GM23248 (cell line): ENCODE data around the gene DEFB129. TPM values are rescaled to one million over a fixed set of nuclear protein-coding genes. Genes with fewer than 3 reads are reported as not detected.
A peak's percentile ranks its signal among the peaks of the same experiment; 100 is the strongest.

Experiments used
- DNase-seq: peaks from one replicate; pipeline ENCODE4 v3.0.0-alpha.2; 2015
- H2AFZ ChIP-seq: fragments of 200-600 bp; sonication (generic); 2 replicates; pipeline ENCODE4 v1.6.1; 2016; ENCODE audit warnings: antibody characterized with exemption
- H3F3A ChIP-seq: fragments of 200-600 bp; sonication (generic); 2 replicates; pipeline ENCODE4 v1.6.1; 2016; ENCODE audit warnings: mild to moderate bottlenecking, antibody characterized with exemption, mixed run types; ENCODE audit not compliant: insufficient read depth
- H3K27ac ChIP-seq: fragments of 200-600 bp; sonication (generic); 2 replicates; pipeline ENCODE4 v1.5.1; 2016; ENCODE audit warnings: mild to moderate bottlenecking
- H3K27me3 ChIP-seq: fragments of 200-600 bp; sonication (generic); replicated peaks from 2 replicates; pipeline ENCODE4 v1.6.1; 2016; ENCODE audit warnings: mild to moderate bottlenecking; ENCODE audit not compliant: insufficient read depth
- H3K36me3 ChIP-seq: fragments of 200-600 bp; sonication (generic); 2 replicates; pipeline ENCODE4 v1.6.1; 2016; ENCODE audit warnings: low read depth, mild to moderate bottlenecking
- H3K4me1 ChIP-seq: fragments of 200-600 bp; sonication (generic); 2 replicates; pipeline ENCODE4 v1.6.1; 2016; ENCODE audit warnings: mild to moderate bottlenecking; ENCODE audit not compliant: insufficient read depth
- H3K4me2 ChIP-seq: fragments of 200-600 bp; sonication (generic); one replicate; pipeline ENCODE4 v1.6.1; 2016; ENCODE audit warnings: mild to moderate bottlenecking; ENCODE audit not compliant: unreplicated experiment
- H3K4me3 ChIP-seq: fragments of 200-600 bp; sonication (generic); 2 replicates; pipeline ENCODE4 v1.5.1; 2016; ENCODE audit warnings: mild to moderate bottlenecking
- H3K79me2 ChIP-seq: fragments of 200-600 bp; sonication (generic); 2 replicates; pipeline ENCODE4 v1.6.1; 2016; ENCODE audit warnings: mild to moderate bottlenecking; ENCODE audit not compliant: insufficient read depth
- H3K9ac ChIP-seq: fragments of 200-600 bp; sonication (generic); 2 replicates; pipeline ENCODE4 v1.6.1; 2016; ENCODE audit warnings: mild to moderate bottlenecking
- H3K9me2 ChIP-seq: fragments of 200-600 bp; sonication (generic); 2 replicates; pipeline ENCODE4 v1.6.1; 2016; ENCODE audit warnings: mixed run types, mild to moderate bottlenecking, moderate library complexity; ENCODE audit not compliant: insufficient read depth
- H3K9me3 ChIP-seq: fragments of 200-600 bp; sonication (generic); one replicate; pipeline ENCODE4 v1.6.1; 2017; ENCODE audit warnings: low read depth
- H4K20me1 ChIP-seq: fragments of 200-600 bp; sonication (generic); 2 replicates; pipeline ENCODE4 v1.6.0; 2016; ENCODE audit not compliant: insufficient read depth
- EZH2 ChIP-seq: fragments of 200-600 bp; sonication (generic); IDR thresholded peaks from 2 replicates; pipeline ENCODE4 v1.6.1; 2018; ENCODE audit warnings: antibody characterized with exemption, mild to moderate bottlenecking; ENCODE audit not compliant: insufficient read depth, poor library complexity, severe bottlenecking
- EZH2phosphoT487 ChIP-seq: fragments of 200-600 bp; sonication (generic); IDR thresholded peaks from 2 replicates; pipeline ENCODE4 v1.6.1; 2018; ENCODE audit warnings: antibody characterized with exemption, moderate library complexity, mild to moderate bottlenecking, low read depth; ENCODE audit not compliant: insufficient read depth
- WGBS, 2 experiments: methylation state at CpG; one replicate each; pipeline ENCODE4 v1.1.6; 2015 to 2017; ENCODE audit warnings: low lambda C conversion rate in 2 of 2, low coverage in 1 of 2; ENCODE audit errors: missing lambda C conversion rate in 2 of 2; 5-methylcytosine and 5-hydroxymethylcytosine counted together
- in situ Hi-C: fragments of 300-500 bp; cut with MboI; formaldehyde crosslinking; loops from 2 replicates; pipeline ENCODE4 v1.15.0; 2020
- polyA plus RNA-seq: library from polyadenylated mRNA; unstranded; fragments of >200 nt; fragmentation: Nextera tagmentation; extraction: Ambion mirVana; gene quantifications from 2 replicates; pipeline ENCODE4 v1.2.1, GENCODE V29; 2016
- total RNA-seq: library from RNA; depleted of rRNA; stranded (reverse); fragments of >200 nt; shearing (Covaris generic); gene quantifications from 2 replicates; pipeline ENCODE4 v1.2.3, GENCODE V29; 2014

Gene DEFB129
- total and polyA plus RNA-seq, 2 experiments from 2014 or later = not detected

GRCh38 chr20:257419-257818 is 30.4 kb downstream of the DEFB129 start, which contains the start of gene DEFB132:
Gene DEFB132, plus strand, starts transcription at chr20:257724. Its CDS starts 55 bp downstream, at chr20:257779.
- no peak for DNase-seq
- no peaks in the 10 kb centered on the region for H3F3A ChIP-seq
- TF ChIP-seq EZH2 (no peak), EZH2phosphoT487 (no peak)
- H3K4me2 ChIP-seq = no peak within 1 kb of the TSS
- no peaks in the 10 kb centered on the region for H3K36me3 ChIP-seq
- H3K27ac ChIP-seq = no peak within 1 kb of the TSS
- H3K9me2 ChIP-seq = no peaks in the 10 kb centered on the region
- no peak within 1 kb of the TSS for H3K9ac ChIP-seq
- H2AFZ ChIP-seq = no peak within 1 kb of the TSS
- no peak within 1 kb of the TSS for H3K4me3 ChIP-seq
- no peaks in the 10 kb centered on the region for H3K9me3 ChIP-seq
- WGBS, 2 experiments = 36 to 50% methylated on average over 7 of the region's 7 CpGs
- H4K20me1 ChIP-seq = no peaks in the 10 kb centered on the region
- in situ Hi-C loops = no loop called here
- H3K79me2 ChIP-seq = no peaks in the 10 kb centered on the region
- no peaks in the 10 kb centered on the region for H3K4me1 ChIP-seq
- peaks cover 20% of the 10 kb centered on the region for H3K27me3 ChIP-seq

DNA sequence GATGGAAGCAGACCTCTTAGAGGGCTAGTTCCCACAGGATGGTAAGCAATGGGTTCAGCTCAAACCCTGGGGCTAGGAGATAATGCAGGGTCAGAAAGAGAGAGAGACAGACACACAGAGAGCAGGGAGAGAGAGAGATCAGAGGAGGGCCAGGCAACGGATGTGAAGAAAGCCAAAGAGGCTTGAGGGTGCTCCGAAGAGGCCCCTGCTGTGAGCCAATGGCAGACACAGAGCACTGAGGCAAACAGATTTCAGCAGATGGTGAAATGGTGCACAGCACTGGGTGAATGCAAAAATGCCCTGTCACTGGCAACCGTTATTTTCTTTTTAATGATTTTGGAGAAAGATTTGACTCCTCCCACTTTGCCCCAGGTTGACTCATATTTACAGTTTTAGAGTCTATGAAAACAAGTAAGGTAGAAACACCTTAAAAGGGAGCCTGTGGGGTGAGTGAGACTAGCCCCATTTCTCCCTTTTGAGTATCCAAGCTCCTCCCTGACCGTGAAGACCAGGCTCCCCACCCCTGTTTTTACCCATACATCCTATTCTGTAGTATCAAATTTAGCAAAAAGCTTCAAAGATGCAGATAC is 31.3 kb downstream of the DEFB129 start:
- H3K4me1 ChIP-seq = no peaks in the 10 kb centered on the region
- H3K4me2 ChIP-seq = no peak overlapping the region
- no peak overlapping the region for H3K27ac ChIP-seq
- H3K9me2 ChIP-seq = no peaks in the 10 kb centered on the region
- WGBS, 2 experiments = 12 to 18% methylated on average over 4 of the region's 4 CpGs
- in situ Hi-C loops = no loop called here
- H3K9ac ChIP-seq = no peak overlapping the region
- H3K79me2 ChIP-seq = no peaks in the 10 kb centered on the region
- no peaks in the 10 kb centered on the region for H3F3A ChIP-seq
- no peak for DNase-seq
- no peak overlapping the region for H2AFZ ChIP-seq
- TF ChIP-seq EZH2 (no peak), EZH2phosphoT487 (no peak)
- peaks cover 27% of the 10 kb centered on the region for H3K27me3 ChIP-seq
- no peaks in the 10 kb centered on the region for H3K36me3 ChIP-seq
- H4K20me1 ChIP-seq = no peaks in the 10 kb centered on the region
- no peaks in the 10 kb centered on the region for H3K9me3 ChIP-seq
- H3K4me3 ChIP-seq = no peak overlapping the region

GRCh38 chr20:258963-259362 is 31.9 kb downstream of the DEFB129 start:
- no peaks in the 10 kb centered on the region for H3K36me3 ChIP-seq
- 50 to 53% methylated on average over 8 of the region's 8 CpGs for WGBS, 2 experiments
- H3K27me3 ChIP-seq = peaks cover 27% of the 10 kb centered on the region

GRCh38 chr20:259981-260380 is 32.9 kb downstream of the DEFB129 start:
- peak; percentile 2 for DNase-seq
- H3K9ac ChIP-seq = no peak overlapping the region
- no peak overlapping the region for H3K4me2 ChIP-seq
- no peaks in the 10 kb centered on the region for H3F3A ChIP-seq
- no peak overlapping the region for H2AFZ ChIP-seq
- TF ChIP-seq EZH2 (no peak), EZH2phosphoT487 (no peak)
- no peaks in the 10 kb centered on the region for H3K9me3 ChIP-seq
- H3K4me1 ChIP-seq = no peaks in the 10 kb centered on the region
- H3K27ac ChIP-seq = no peak overlapping the region
- peaks cover 27% of the 10 kb centered on the region for H3K27me3 ChIP-seq
- no peaks in the 10 kb centered on the region for H3K9me2 ChIP-seq
- 22 to 30% methylated on average over 2 of the region's 2 CpGs for WGBS, 2 experiments
- in situ Hi-C loops = no loop called here
- H3K79me2 ChIP-seq = no peaks in the 10 kb centered on the region
- H3K36me3 ChIP-seq = no peaks in the 10 kb centered on the region
- H3K4me3 ChIP-seq = no peak overlapping the region
- H4K20me1 ChIP-seq = no peaks in the 10 kb centered on the region

More at GRCh38 chr20:258963-259362, 31.9 kb downstream of the DEFB129 start:
- H3K9me3 ChIP-seq = no peaks in the 10 kb centered on the region
- no peaks in the 10 kb centered on the region for H3F3A ChIP-seq
- H3K4me2 ChIP-seq = no peak overlapping the region
- H3K9ac ChIP-seq = no peak overlapping the region
- TF ChIP-seq EZH2 = no peak
- TF ChIP-seq EZH2phosphoT487 = no peak
- in situ Hi-C loops = no loop called here
- H3K79me2 ChIP-seq = no peaks in the 10 kb centered on the region
- H3K4me1 ChIP-seq = no peaks in the 10 kb centered on the region
- no peak overlapping the region for H3K4me3 ChIP-seq
- no peak overlapping the region for H3K27ac ChIP-seq
- DNase-seq = peak; percentile 31
- H4K20me1 ChIP-seq = no peaks in the 10 kb centered on the region
- no peaks in the 10 kb centered on the region for H3K9me2 ChIP-seq
- no peak overlapping the region for H2AFZ ChIP-seq
